Glutamatergic neuron (in vitro differentiated cells): ENCODE data around the gene NUDT17. TPM values are rescaled to one million over a fixed set of nuclear protein-coding genes. Genes with fewer than 3 reads are reported as not detected.

Experiments
- DNase-seq: peaks from one replicate; pipeline ENCODE4 v3.0.0; 2022
- H3K27ac Mint-ChIP-seq: one replicate; pipeline ENCODE4 v1.8.0; 2020; ENCODE audit warnings: mild to moderate bottlenecking, mixed read lengths, inconsistent platforms; ENCODE audit not compliant: unreplicated experiment
- H3K27me3 Mint-ChIP-seq: one replicate; pipeline ENCODE4 v1.8.0; 2020; ENCODE audit warnings: mild to moderate bottlenecking, moderate library complexity, mixed read lengths, inconsistent platforms; ENCODE audit not compliant: unreplicated experiment
- H3K36me3 Mint-ChIP-seq: one replicate; pipeline ENCODE4 v1.8.0; 2020; ENCODE audit warnings: mild to moderate bottlenecking, mixed read lengths, inconsistent platforms; ENCODE audit not compliant: unreplicated experiment
- H3K4me1 Mint-ChIP-seq: one replicate; pipeline ENCODE4 v1.8.0; 2020; ENCODE audit warnings: mild to moderate bottlenecking, low read depth, mixed read lengths, inconsistent platforms; ENCODE audit not compliant: unreplicated experiment
- H3K4me3 Mint-ChIP-seq: one replicate; pipeline ENCODE4 v1.8.0; 2020; ENCODE audit warnings: mild to moderate bottlenecking, mixed read lengths, inconsistent platforms; ENCODE audit not compliant: unreplicated experiment
- H3K9me3 Mint-ChIP-seq: one replicate; pipeline ENCODE4 v1.8.0; 2020; ENCODE audit warnings: mild to moderate bottlenecking, moderate library complexity, mixed read lengths, inconsistent platforms; ENCODE audit not compliant: unreplicated experiment
- CTCF ChIP-seq: fragments of 200-600 bp; sonication (generic); IDR thresholded peaks from one replicate; pipeline ENCODE4 v1.5.0; 2021; ENCODE audit not compliant: partially characterized antibody, unreplicated experiment
- total RNA-seq: library from RNA; stranded (reverse); fragmentation: NEBNext Ultra II Directional; extraction: Animal tissue kit (Norgen Biotek cat#: 25700); gene quantifications from one replicate; pipeline ENCODE4 v1.2.1, GENCODE V29; 2021; ENCODE audit not compliant: unreplicated experiment

The NUDT17 gene
- total RNA-seq, 1 donor from 2014 or later = 2.4 TPM

- H3K4me3 Mint-ChIP-seq = no peak overlapping the region
- no peaks in the 10 kb centered on the region for H3K4me1 Mint-ChIP-seq
- H3K27ac Mint-ChIP-seq = no peak overlapping the region
- no peaks in the 10 kb centered on the region for H3K9me3 Mint-ChIP-seq
- H3K36me3 Mint-ChIP-seq = no peaks in the 10 kb centered on the region
- TF ChIP-seq CTCF = no peak
- DNase-seq = no peak
- peaks cover 1% of the 10 kb centered on the region for H3K27me3 Mint-ChIP-seq
Measured at GRCh38 chr1:145837656-145838055, 7.8 kb upstream of the NUDT17 start.

DNA sequence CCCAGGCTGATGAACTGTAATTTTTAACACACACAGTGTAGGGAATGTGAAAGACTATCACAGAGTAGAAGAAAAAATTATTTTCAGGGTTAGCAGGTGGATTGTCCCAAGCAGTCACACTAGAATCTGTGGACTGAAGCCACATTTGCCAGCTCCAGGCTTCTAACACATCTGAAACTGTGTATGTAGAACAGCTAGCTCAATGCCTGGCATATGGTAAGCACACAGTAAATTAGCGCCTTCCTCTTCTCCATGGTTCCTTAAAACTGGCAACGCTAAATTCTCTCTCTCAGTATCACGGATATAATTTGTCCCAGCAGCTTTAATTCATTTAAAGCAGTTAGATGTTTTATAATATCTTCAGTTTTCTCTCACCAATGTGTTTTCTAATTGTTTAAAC is 2.4 kb upstream of the NUDT17 start:
- no peaks in the 10 kb centered on the region for H3K36me3 Mint-ChIP-seq
- H3K27ac Mint-ChIP-seq = no peak overlapping the region
- H3K4me1 Mint-ChIP-seq = no peaks in the 10 kb centered on the region
- H3K27me3 Mint-ChIP-seq = peaks cover 6% of the 10 kb centered on the region
- no peak overlapping the region for H3K4me3 Mint-ChIP-seq
- no peaks in the 10 kb centered on the region for H3K9me3 Mint-ChIP-seq
- no peak for DNase-seq
- TF ChIP-seq CTCF = no peak

GRCh38 chr1:145845144-145845513 is 301 bp upstream of the NUDT17 start:
- TF ChIP-seq CTCF = no peak
- Mint-ChIP-seq H3K36me3 (no peaks in the 10 kb centered on the region), H3K9me3 (no peaks in the 10 kb centered on the region), H3K4me1 (no peaks in the 10 kb centered on the region), H3K4me3 (no peak overlapping the region), H3K27ac (no peak overlapping the region), H3K27me3 (peaks cover 6% of the 10 kb centered on the region)
- DNase-seq = no peak

DNA sequence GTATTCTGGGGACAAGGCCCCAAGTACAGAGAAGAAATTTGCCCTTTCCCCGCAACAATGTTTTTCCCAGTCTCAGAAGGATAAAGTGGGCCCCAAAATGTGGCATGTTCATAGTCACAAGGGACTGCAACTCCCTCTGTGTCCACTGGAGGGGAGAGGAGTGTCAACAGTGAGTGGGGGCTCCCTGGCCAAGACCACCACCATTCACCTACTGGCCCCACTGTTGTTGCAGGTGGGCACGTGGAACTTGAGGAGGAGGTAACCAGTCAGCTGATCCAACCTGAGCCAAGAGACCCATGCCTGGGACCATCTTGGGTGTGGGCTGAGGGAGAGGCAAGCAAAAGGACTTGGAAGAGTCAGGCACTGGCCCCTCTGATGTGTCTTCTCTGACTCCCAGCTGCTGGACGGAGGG is 777 bp downstream of the NUDT17 start:
- Mint-ChIP-seq H3K36me3 (peaks cover 4% of the 10 kb centered on the region), H3K4me1 (no peaks in the 10 kb centered on the region), H3K27me3 (peaks cover 6% of the 10 kb centered on the region), H3K4me3 (no peak overlapping the region), H3K27ac (peak overlapping the region; percentile 35), H3K9me3 (peaks cover 2% of the 10 kb centered on the region)
- TF ChIP-seq CTCF = peak; percentile 56
- peak; percentile 20 for DNase-seq

DNA sequence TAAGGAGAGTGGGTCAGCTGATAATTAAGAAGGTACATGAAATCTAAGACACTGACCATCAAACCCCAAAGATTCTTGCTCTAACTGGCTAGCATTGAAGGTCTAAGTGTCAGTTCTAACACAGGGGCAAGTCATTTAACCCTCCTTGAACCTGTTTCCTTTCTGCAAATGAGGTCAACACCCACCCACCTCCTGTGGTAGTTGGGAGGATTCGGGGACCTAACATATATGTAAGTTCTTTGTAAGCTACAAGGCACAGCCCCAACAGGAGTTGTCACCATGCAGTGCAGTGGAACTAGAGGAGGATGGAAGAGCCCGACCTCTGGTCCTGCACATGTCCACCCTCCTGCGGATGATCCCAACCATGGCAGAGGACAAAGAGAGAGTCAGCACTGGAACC is 2.4 kb downstream of the NUDT17 start:
- H3K27ac Mint-ChIP-seq = no peak overlapping the region
- H3K4me1 Mint-ChIP-seq = no peaks in the 10 kb centered on the region
- no peak overlapping the region for H3K4me3 Mint-ChIP-seq
- H3K36me3 Mint-ChIP-seq = peaks cover 4% of the 10 kb centered on the region
- DNase-seq = no peak
- TF ChIP-seq CTCF = no peak
- H3K27me3 Mint-ChIP-seq = peaks cover 6% of the 10 kb centered on the region
- peaks cover 3% of the 10 kb centered on the region for H3K9me3 Mint-ChIP-seq
